K562 (cell line): ENCODE measurements around the gene BNIP1.

Source experiments
- ARNT ChIP-seq, 2 experiments: fragments of 450-650 bp; IDR thresholded peaks; 2 replicates each; pipeline ENCODE4 v1.6.1; 2016; ENCODE audit warnings: mild to moderate bottlenecking in 1 of 2
- CEBPB ChIP-seq: fragments of 450-650 bp; IDR thresholded peaks from 2 replicates; pipeline ENCODE4 v1.6.1; 2016; ENCODE audit warnings: missing genetic modification characterization, missing compliant biosample characterization
- DNMT1 ChIP-seq: fragments of 450-650 bp; IDR thresholded peaks from 2 replicates; pipeline ENCODE4 v1.6.1; 2016; ENCODE audit warnings: antibody characterized with exemption, mild to moderate bottlenecking
- FOXA1 ChIP-seq: fragments of 450-650 bp; IDR thresholded peaks from 2 replicates; pipeline ENCODE4 v1.6.1; 2016; ENCODE audit warnings: mild to moderate bottlenecking, borderline replicate concordance
- HNRNPL ChIP-seq: fragments of 200-400 bp; formaldehyde crosslinking; IDR thresholded peaks from 2 replicates; pipeline ENCODE4 v1.6.1; 2017; ENCODE audit warnings: low read depth, mild to moderate bottlenecking, low read length
- LCOR ChIP-seq: sonication (generic); formaldehyde crosslinking; IDR thresholded peaks from 2 replicates; pipeline ENCODE4 v1.8.0; 2022; ENCODE audit warnings: mild to moderate bottlenecking, missing genetic modification reagents
- MXI1 ChIP-seq: IDR thresholded peaks from 2 replicates; pipeline ENCODE4 v1.6.1; 2011; ENCODE audit warnings: low read depth, mild to moderate bottlenecking, improper control_type of control experiment, low read length
- POLR2AphosphoS5 ChIP-seq: IDR thresholded peaks from 2 replicates; pipeline ENCODE4 v1.6.1; 2011; ENCODE audit warnings: mild to moderate bottlenecking, low read depth, low read length, moderate library complexity; ENCODE audit not compliant: control insufficient read depth, insufficient read depth
- PREB ChIP-seq: sonication (generic); formaldehyde crosslinking; IDR thresholded peaks from 2 replicates; pipeline ENCODE4 v1.8.1; 2023; ENCODE audit warnings: mild to moderate bottlenecking, missing genetic modification reagents
- TAF1 ChIP-seq: IDR thresholded peaks from 2 replicates; pipeline ENCODE4 v1.6.1; 2011; ENCODE audit warnings: mild to moderate bottlenecking, low read length, moderate library complexity; ENCODE audit not compliant: insufficient read depth, control insufficient read depth, severe bottlenecking; ENCODE audit errors: extremely low read depth
- ZKSCAN3 ChIP-seq: fragments of 250-450 bp; sonication (Bioruptor Pico); IDR thresholded peaks from 2 replicates; pipeline ENCODE4 v1.4.0; 2020
- TF ChIP-seq, protein P1 (sequence below): sonication (generic); formaldehyde crosslinking; IDR thresholded peaks from 2 replicates; pipeline ENCODE4 v1.8.0; 2022; ENCODE audit warnings: missing genetic modification reagents, mild to moderate bottlenecking, borderline replicate concordance
- TF ChIP-seq, protein P2 (sequence below), 3 experiments: IDR thresholded peaks in 2 of 3; conservative IDR thresholded peaks in 1 of 3; 2 replicates each; pipeline ENCODE4 v1.5.1; 2011 to 2012; ENCODE audit warnings: low read length in 3 of 3, mild to moderate bottlenecking in 3 of 3, control low read depth in 2 of 3, improper control_type of control experiment in 1 of 3, inconsistent platforms in 1 of 3, low read depth in 1 of 3, mixed read lengths in 1 of 3, moderate library complexity in 1 of 3; ENCODE audit not compliant: insufficient read depth in 2 of 3

DNA sequence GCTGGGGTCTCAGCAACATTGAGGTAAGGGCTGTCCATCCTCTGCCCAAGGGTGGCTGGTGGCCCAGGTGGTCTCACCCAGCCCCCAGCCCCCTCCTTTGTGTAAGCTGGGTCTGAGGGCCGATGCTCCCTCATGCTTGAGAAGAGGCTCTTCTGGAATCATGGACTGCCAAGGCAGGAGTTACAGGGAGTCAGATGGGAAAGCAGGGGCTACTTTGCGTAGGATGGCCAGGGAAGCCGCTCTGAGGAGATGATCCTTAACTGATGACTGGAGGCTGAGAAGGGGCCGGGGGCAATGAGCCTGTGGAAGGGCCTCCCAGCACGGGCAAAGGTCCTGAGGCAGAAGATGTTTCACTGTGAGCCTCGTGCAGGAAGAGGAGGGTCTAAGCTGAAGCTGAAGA, 67.0 kb downstream of the BNIP1 start:
- TF ChIP-seq POLR2AphosphoS5 (no peak), LCOR (CRISPR knock-in tag) (no peak), HNRNPL (no peak), FOXA1 (no peak), CEBPB (tag) (no peak), ZKSCAN3 (CRISPR knock-in tag) (no peak), ARNT (IDR thresholded peaks at IDR 0.05) (no peak), DNMT1 (no peak), MXI1 (no peak), PREB (CRISPR knock-in tag) (no peak), TAF1 (no peak)
- TF ChIP-seq, protein P1, sequence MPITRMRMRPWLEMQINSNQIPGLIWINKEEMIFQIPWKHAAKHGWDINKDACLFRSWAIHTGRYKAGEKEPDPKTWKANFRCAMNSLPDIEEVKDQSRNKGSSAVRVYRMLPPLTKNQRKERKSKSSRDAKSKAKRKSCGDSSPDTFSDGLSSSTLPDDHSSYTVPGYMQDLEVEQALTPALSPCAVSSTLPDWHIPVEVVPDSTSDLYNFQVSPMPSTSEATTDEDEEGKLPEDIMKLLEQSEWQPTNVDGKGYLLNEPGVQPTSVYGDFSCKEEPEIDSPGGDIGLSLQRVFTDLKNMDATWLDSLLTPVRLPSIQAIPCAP, result no peak
- TF ChIP-seq, protein P2, sequence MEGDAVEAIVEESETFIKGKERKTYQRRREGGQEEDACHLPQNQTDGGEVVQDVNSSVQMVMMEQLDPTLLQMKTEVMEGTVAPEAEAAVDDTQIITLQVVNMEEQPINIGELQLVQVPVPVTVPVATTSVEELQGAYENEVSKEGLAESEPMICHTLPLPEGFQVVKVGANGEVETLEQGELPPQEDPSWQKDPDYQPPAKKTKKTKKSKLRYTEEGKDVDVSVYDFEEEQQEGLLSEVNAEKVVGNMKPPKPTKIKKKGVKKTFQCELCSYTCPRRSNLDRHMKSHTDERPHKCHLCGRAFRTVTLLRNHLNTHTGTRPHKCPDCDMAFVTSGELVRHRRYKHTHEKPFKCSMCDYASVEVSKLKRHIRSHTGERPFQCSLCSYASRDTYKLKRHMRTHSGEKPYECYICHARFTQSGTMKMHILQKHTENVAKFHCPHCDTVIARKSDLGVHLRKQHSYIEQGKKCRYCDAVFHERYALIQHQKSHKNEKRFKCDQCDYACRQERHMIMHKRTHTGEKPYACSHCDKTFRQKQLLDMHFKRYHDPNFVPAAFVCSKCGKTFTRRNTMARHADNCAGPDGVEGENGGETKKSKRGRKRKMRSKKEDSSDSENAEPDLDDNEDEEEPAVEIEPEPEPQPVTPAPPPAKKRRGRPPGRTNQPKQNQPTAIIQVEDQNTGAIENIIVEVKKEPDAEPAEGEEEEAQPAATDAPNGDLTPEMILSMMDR (IDR thresholded peaks at IDR 0.05 in 2 of 3, conservative IDR thresholded peaks at IDR 0.05 in 1 of 3; ENCODE audit: insufficient read depth in 2 of 3, low read depth in 1 of 3, low read length in 3 of 3), result no peak
